HG03439 (cell line): ENCODE results near the gene PRR3.

Experiments
- ATAC-seq: cut with Tn5 transposase; IDR thresholded peaks from one replicate; pipeline ENCODE4 v1.9.1; 2021; ENCODE audit warnings: mild to moderate bottlenecking, moderate library complexity; ENCODE audit not compliant: unreplicated experiment

Gene PRR3

GRCh38 chr6:30570263-30570662, 13.2 kb downstream of the PRR3 start:
- no peak for ATAC-seq

GRCh38 chr6:30570740-30571074, 13.6 kb downstream of the PRR3 start:
- peak; percentile 11 for ATAC-seq

- peak; percentile 89 for ATAC-seq
These were observed 14.1 kb downstream of the PRR3 start, which contains the start of gene ABCF1 for GRCh38 chr6:30571075-30571761. TSS of gene ABCF1 (plus strand) at chr6:30571442. CDS start at chr6:30571488, 46 bp downstream.

GRCh38 chr6:30571762-30572082, 14.6 kb downstream of the PRR3 start:
- ATAC-seq, result no peak

- no peak for ATAC-seq
These were observed 15.1 kb downstream of the PRR3 start for GRCh38 chr6:30572148-30572547.

GRCh38 chr6:30573113-30573512, 16.0 kb downstream of the PRR3 start:
- no peak for ATAC-seq

GRCh38 chr6:30578051-30578450, 21.0 kb downstream of the PRR3 start:
- ATAC-seq, result no peak

GRCh38 chr6:30583921-30584320, 26.8 kb downstream of the PRR3 start:
- no peak for ATAC-seq

- no peak for ATAC-seq
These were observed 32.8 kb downstream of the PRR3 start for GRCh38 chr6:30589754-30590358.

GRCh38 chr6:30590509-30590908, 33.4 kb downstream of the PRR3 start:
- no peak for ATAC-seq

GRCh38 chr6:30591008-30591407, 33.9 kb downstream of the PRR3 start:
- ATAC-seq, result no peak

- no peak for ATAC-seq
These were observed 35.2 kb downstream of the PRR3 start for GRCh38 chr6:30592287-30592686.

GRCh38 chr6:30597315-30598144, 40.4 kb downstream of the PRR3 start:
- peak; percentile 60 for ATAC-seq

GRCh38 chr6:30598912-30599624, 42.0 kb downstream of the PRR3 start:
- ATAC-seq, result no peak

GRCh38 chr6:30599625-30600324, 42.7 kb downstream of the PRR3 start:
- ATAC-seq, result no peak

GRCh38 chr6:30600451-30600961, 43.4 kb downstream of the PRR3 start:
- ATAC-seq, result no peak

GRCh38 chr6:30601436-30601814, 44.3 kb downstream of the PRR3 start:
- no peak for ATAC-seq

GRCh38 chr6:30601815-30602641, 44.9 kb downstream of the PRR3 start:
- no peak for ATAC-seq

- no peak for ATAC-seq
These were observed 46.9 kb downstream of the PRR3 start for GRCh38 chr6:30603961-30604360.

GRCh38 chr6:30610065-30610464, 53.0 kb downstream of the PRR3 start:
- no peak for ATAC-seq
